Transverse colon (tissue), 4 donors: ENCODE measurements around the gene PID1. TPM values are rescaled to one million over a fixed set of nuclear protein-coding genes. Genes with fewer than 3 reads are reported as not detected.
A peak's percentile ranks its signal among the peaks of the same experiment; 100 is the strongest.

Experiments used
- DNase-seq: peaks from one replicate; pipeline ENCODE4 v3.0.0-alpha.2; 2019
- H3K27ac ChIP-seq, 4 donors: fragments of 200-600 bp; sonication (generic); 2 replicates each; pipeline ENCODE4 v1.5.1; 2016 to 2018; ENCODE audit warnings: inconsistent platforms in 4 of 4
- H3K27me3 ChIP-seq: fragments of 200-600 bp; sonication (generic); 2 replicates; pipeline ENCODE4 v1.5.1; 2017; ENCODE audit warnings: inconsistent platforms
- H3K36me3 ChIP-seq, 4 donors: fragments of 200-600 bp; sonication (generic); 2 replicates each; pipeline ENCODE4 v1.5.1; 2017 to 2019; ENCODE audit warnings: inconsistent platforms in 4 of 4
- H3K4me1 ChIP-seq, 4 donors: fragments of 200-600 bp; sonication (generic); 2 replicates each; pipeline ENCODE4 v1.5.1; 2017 to 2020; ENCODE audit warnings: inconsistent platforms in 4 of 4
- H3K4me3 ChIP-seq, 4 donors: fragments of 200-600 bp; sonication (generic); 1 replicate in 1 of 4; 2 replicates in 3 of 4; pipeline versions ENCODE4 v1.5.1 to v1.6.1; 2017 to 2019; ENCODE audit warnings: inconsistent platforms in 4 of 4
- H3K9me3 ChIP-seq, 2 donors: fragments of 200-600 bp; sonication (generic); 2 replicates each; pipeline ENCODE4 v1.5.1; 2017 to 2019; ENCODE audit warnings: inconsistent platforms in 2 of 2
- EP300 ChIP-seq: sonication (generic); formaldehyde crosslinking; IDR thresholded peaks from one replicate; pipeline ENCODE4 v1.6.1; 2017; ENCODE audit warnings: antibody characterized with exemption, low read depth
- POLR2A ChIP-seq: fragments of 450-650 bp; IDR thresholded peaks from one replicate; pipeline ENCODE4 v1.6.1; 2016; ENCODE audit warnings: antibody characterized with exemption, mild to moderate bottlenecking, moderate library complexity
- POLR2AphosphoS5 ChIP-seq, 3 donors: sonication (generic); formaldehyde crosslinking; IDR thresholded peaks; one replicate each; pipeline ENCODE4 v1.6.1; 2016; ENCODE audit warnings: antibody characterized with exemption in 3 of 3
- WGBS, 2 donors: methylation state at CpG; one replicate each; pipeline ENCODE4 v1.1.5; 2018; ENCODE audit warnings: low coverage in 1 of 2; 5-methylcytosine and 5-hydroxymethylcytosine counted together
- in situ Hi-C, 4 donors: fragments of 200-750 bp; cut with MboI; loops; one replicate each; pipeline versions ENCODE4 v1.15.0 to v1.15.1; 2017; ENCODE audit warnings: low sequenced_read_pairs in 3 of 4, low pct_ligation_motif_present in 1 of 4, low pct_unique_long_range_greater_than_20kb in 1 of 4
- intact Hi-C: fragments of 100-400 bp; cut with DNase I; formaldehyde crosslinking; loops from one replicate; pipeline ENCODE4 v1.15.1; 2023; ENCODE audit warnings: low total_unique reads
- total RNA-seq, 4 donors: library from RNA; depleted of rRNA; stranded (reverse); fragments of >200 nt; gene quantifications; one replicate each; pipeline ENCODE4 v1.1.0, GENCODE V29; 2016
- TF ChIP-seq, protein P1 (sequence below), 5 experiments: fragments of 200-600 bp in 3 of 5; fragments of 450-650 bp in 2 of 5; sonication (generic) in 3 of 5; IDR thresholded peaks; 1 replicate in 2 of 5; 2 replicates in 3 of 5; pipeline ENCODE4 v1.5.1; 2016 to 2017; ENCODE audit warnings: antibody characterized with exemption in 5 of 5, inconsistent platforms in 3 of 5, mild to moderate bottlenecking in 2 of 5, moderate library complexity in 1 of 5

Gene PID1
- total RNA-seq, 4 donors from 2014 or later = 21.6 to 54.6 (median 27.9) TPM

DNA sequence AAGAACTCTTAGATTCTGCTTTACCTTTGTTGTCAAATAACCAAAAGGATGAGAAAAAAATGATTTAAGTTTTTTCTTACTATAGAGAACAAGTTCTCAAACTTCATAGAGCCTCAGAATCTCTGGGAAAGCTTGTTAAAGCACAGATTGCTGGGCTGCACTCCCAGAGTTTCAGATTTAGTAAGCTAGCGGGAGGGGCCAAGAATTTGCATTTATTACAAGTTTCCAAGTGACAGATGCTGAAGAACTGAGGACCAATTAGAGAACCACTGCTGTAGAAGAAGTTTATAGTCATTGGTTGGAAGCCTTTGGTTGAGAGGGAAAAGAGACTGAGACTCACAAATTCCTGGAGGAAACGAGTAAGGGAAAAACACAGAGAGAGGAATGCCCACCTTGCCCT, 32.1 kb downstream of the PID1 start:
- Histone ChIP-seq H3K4me3 (no peak overlapping the region), H3K27me3 (no peaks in the 10 kb centered on the region), H3K4me1 (no peaks in the 10 kb centered on the region), H3K9me3 (peaks cover 0 to 12% of the 10 kb centered on the region in 2 donors), H3K27ac (no peak overlapping the region), H3K36me3 (no peaks in the 10 kb centered on the region)
- TF ChIP-seq POLR2A (no peak), EP300 (no peak), POLR2AphosphoS5 (IDR thresholded peaks at IDR 0.05) (no peak)
- TF ChIP-seq, protein P1, sequence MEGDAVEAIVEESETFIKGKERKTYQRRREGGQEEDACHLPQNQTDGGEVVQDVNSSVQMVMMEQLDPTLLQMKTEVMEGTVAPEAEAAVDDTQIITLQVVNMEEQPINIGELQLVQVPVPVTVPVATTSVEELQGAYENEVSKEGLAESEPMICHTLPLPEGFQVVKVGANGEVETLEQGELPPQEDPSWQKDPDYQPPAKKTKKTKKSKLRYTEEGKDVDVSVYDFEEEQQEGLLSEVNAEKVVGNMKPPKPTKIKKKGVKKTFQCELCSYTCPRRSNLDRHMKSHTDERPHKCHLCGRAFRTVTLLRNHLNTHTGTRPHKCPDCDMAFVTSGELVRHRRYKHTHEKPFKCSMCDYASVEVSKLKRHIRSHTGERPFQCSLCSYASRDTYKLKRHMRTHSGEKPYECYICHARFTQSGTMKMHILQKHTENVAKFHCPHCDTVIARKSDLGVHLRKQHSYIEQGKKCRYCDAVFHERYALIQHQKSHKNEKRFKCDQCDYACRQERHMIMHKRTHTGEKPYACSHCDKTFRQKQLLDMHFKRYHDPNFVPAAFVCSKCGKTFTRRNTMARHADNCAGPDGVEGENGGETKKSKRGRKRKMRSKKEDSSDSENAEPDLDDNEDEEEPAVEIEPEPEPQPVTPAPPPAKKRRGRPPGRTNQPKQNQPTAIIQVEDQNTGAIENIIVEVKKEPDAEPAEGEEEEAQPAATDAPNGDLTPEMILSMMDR (IDR thresholded peaks at IDR 0.05) = no peak
- no peak for DNase-seq
- intact Hi-C loops (no loop called here), in situ Hi-C loops (no loop called here)
- 56 to 65% methylated on average over 2 of the region's 2 CpGs for WGBS, 2 donors

DNA sequence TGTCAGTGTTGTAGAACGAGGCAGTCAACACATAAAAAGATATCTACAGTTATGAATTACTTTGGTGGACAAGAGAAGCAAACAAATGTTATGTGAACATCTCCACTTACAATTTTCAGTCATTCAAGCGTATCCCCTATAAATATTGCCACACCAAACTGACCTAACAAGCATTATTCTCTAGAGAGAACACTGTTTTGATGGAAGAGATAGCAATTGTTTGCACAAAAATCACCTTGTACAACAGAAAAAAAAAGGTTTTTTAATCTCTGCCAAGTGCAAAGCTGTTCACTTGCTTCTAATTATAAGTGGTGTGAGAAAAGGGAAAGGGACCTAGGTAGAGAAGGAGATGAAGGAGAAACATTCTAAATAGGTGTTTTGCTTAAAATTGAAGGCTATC, 33.8 kb downstream of the PID1 start:
- intact Hi-C loops (no loop called here), in situ Hi-C loops (no loop called here)
- Histone ChIP-seq H3K9me3 (peaks cover 0 to 12% of the 10 kb centered on the region in 2 donors), H3K4me3 (no peak overlapping the region), H3K27ac (no peak overlapping the region), H3K36me3 (no peaks in the 10 kb centered on the region), H3K4me1 (no peaks in the 10 kb centered on the region), H3K27me3 (no peaks in the 10 kb centered on the region)
- TF ChIP-seq, protein P1 (IDR thresholded peaks at IDR 0.05) = no peak
- TF ChIP-seq POLR2A (no peak), EP300 (no peak), POLR2AphosphoS5 (IDR thresholded peaks at IDR 0.05) (no peak)
- WGBS, 2 donors = 40 to 43% methylated on average over 2 of the region's 2 CpGs
- DNase-seq = no peak

DNA sequence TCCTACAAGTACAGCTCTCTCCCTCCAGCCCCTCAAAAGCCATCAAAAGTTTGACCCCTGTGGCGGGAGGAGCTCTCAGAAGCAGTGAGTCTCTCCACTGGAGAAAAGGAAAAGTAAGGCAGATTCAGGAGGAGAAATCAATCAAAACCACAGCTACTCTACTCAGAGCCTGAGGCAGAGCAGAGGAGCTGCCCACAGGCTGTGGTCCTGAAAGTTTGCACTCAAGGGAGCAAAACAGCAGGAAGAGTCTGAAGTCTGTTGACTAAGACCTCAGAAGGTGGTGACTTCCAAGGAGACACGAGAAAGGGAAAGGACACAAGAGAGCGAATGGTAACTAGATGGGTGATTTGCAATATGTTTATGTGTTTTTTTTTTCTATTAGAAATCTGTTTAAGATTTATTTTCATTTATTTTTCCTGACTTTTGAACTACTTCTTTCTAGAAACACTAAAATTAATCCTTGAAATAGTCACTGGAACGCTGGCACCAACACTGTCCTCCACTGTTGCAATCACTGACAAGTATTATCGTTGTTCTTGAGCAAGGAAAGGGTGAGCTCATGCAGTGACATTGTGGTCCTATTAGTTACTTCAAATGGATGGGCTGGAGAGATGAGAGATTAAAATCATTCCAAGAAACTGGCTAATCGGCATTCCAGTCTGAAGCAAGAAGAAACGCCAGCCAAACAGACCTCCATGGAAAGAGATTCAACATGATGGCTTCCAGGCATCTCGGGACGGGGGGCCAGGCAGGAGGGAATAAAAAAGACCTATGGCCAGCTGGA, 35.8 kb downstream of the PID1 start:
- no peak for DNase-seq
- no peaks in the 10 kb centered on the region for H3K4me1 ChIP-seq
- 60 to 67% methylated on average over 9 of the region's 9 CpGs for WGBS, 2 donors
- H3K4me3 ChIP-seq = no peak overlapping the region
- in situ Hi-C loops (no loop called here), intact Hi-C loops (no loop called here)
- no peaks in the 10 kb centered on the region for H3K36me3 ChIP-seq
- peak in 1 of 3 donors; percentile 44 for TF ChIP-seq POLR2AphosphoS5 (IDR thresholded peaks at IDR 0.05)
- TF ChIP-seq, protein P1 (IDR thresholded peaks at IDR 0.05) = no peak
- peaks cover 0 to under 1% of the 10 kb centered on the region in 2 donors for H3K9me3 ChIP-seq
- no peaks in the 10 kb centered on the region for H3K27me3 ChIP-seq
- no peak overlapping the region for H3K27ac ChIP-seq

DNA sequence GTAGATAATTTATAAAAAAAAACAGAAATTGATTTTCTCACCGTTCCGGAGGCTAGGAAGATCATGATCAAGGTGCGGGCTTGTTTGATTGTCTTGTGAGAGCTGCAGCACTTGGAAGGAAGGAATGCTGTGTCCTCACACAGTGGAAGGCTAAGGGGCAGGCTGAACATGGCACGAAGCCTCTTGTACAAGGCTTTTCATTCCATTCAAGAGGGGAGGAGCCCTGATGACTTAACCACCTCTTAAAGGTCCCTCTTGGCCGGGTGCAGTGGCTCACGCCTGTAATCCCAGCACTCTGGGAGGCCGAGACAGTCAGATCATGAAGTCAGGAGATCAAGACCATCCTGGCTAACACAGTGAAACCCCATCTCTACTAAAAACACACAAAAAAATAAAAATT, 39.2 kb downstream of the PID1 start:
- H3K36me3 ChIP-seq = no peaks in the 10 kb centered on the region
- WGBS, 2 donors = 80 to 81% methylated on average over 5 to 7 of the region's 7 CpGs
- H3K4me3 ChIP-seq = no peak overlapping the region
- no peaks in the 10 kb centered on the region for H3K9me3 ChIP-seq
- intact Hi-C loops = loop anchor here (5.0 kb wide), 1 partner anchor 890 kb away; no protein-coding TSS in a partner anchor
- H3K27ac ChIP-seq = no peak overlapping the region
- no peaks in the 10 kb centered on the region for H3K4me1 ChIP-seq
- H3K27me3 ChIP-seq = no peaks in the 10 kb centered on the region
- in situ Hi-C loops = no loop called here
- no peak for DNase-seq
- no peak for TF ChIP-seq POLR2A
- TF ChIP-seq, protein P1 (IDR thresholded peaks at IDR 0.05) = no peak
- TF ChIP-seq POLR2AphosphoS5 (IDR thresholded peaks at IDR 0.05) = no peak
- no peak for TF ChIP-seq EP300
